ENCODE measurements around the gene FHIT.

GRCh38 chr3:60698117-60698516 is 553.1 kb downstream of the FHIT start:
- TF ChIP-seq CTCF (IDR thresholded peaks at IDR 0.05) = no peak
- TF ChIP-seq POLR2A (IDR thresholded peaks at IDR 0.05) = no peak
